H1 (cell line): ENCODE data around the gene TAMALIN. TPM values are rescaled to one million over a fixed set of nuclear protein-coding genes. Genes with fewer than 3 reads are reported as not detected.

Source experiments
- CTCF ChIA-PET: fragments of 300-600 bp; sonication (Branson Sonifier 250); formaldehyde crosslinking; loops from one replicate; lab custom pipeline; 2021; ENCODE audit not compliant: partially characterized antibody; lab: Charles Lee
- POLR2A ChIA-PET: fragments of 300-600 bp; sonication (Branson Sonifier 250); formaldehyde crosslinking; loops from one replicate; lab custom pipeline; 2021; ENCODE audit warnings: inconsistent platforms; ENCODE audit not compliant: partially characterized antibody; lab: Charles Lee
- DNase-seq, 2 experiments: peaks; one replicate each; pipeline versions ENCODE4 v3.0.0 to v3.0.0-alpha.2; 2010 to 2022; ENCODE audit warnings: low spot score in 2 of 2, low read depth in 1 of 2, mixed read lengths in 1 of 2
- FAIRE-seq: peaks from 2 replicates; lab custom pipeline; 2011; peaks lifted over from hg19 to GRCh38; lab: Jason Lieb, UNC
- H2AFZ ChIP-seq: 2 replicates; pipeline ENCODE4 v1.8.1; 2012; ENCODE audit warnings: low read length, inconsistent platforms
- H2AK5ac ChIP-seq: 2 replicates; pipeline ENCODE4 v1.6.1; 2013; ENCODE audit warnings: low read depth, low read length
- H2BK120ac ChIP-seq: replicated peaks from 2 replicates; pipeline ENCODE3; 2013; ENCODE audit warnings: low read depth, low read length, inconsistent platforms
- H2BK12ac ChIP-seq: 2 replicates; pipeline ENCODE4 v1.6.1; 2013; ENCODE audit warnings: low read depth, low read length
- H2BK15ac ChIP-seq: 2 replicates; pipeline ENCODE4 v1.6.1; 2013; ENCODE audit warnings: low read length
- H2BK20ac ChIP-seq: 2 replicates; pipeline ENCODE4 v1.6.1; 2013; ENCODE audit warnings: low read length
- H2BK5ac ChIP-seq: 2 replicates; pipeline ENCODE4 v1.6.1; 2013; ENCODE audit warnings: low read depth, low read length
- H3K14ac ChIP-seq: 2 replicates; pipeline ENCODE4 v1.6.1; 2013; ENCODE audit warnings: inconsistent platforms; ENCODE audit not compliant: insufficient read length
- H3K18ac ChIP-seq: 2 replicates; pipeline ENCODE4 v1.6.1; 2013; ENCODE audit warnings: low read length; ENCODE audit errors: extremely low read depth
- H3K23ac ChIP-seq: 2 replicates; pipeline ENCODE4 v1.6.1; 2013; ENCODE audit warnings: inconsistent platforms; ENCODE audit not compliant: insufficient read length
- H3K23me2 ChIP-seq: 2 replicates; pipeline ENCODE4 v1.6.1; 2013; ENCODE audit warnings: low read depth, low read length
- H3K27ac ChIP-seq: 2 replicates; pipeline ENCODE4 v1.6.1; 2011; ENCODE audit warnings: low read depth, low read length, inconsistent platforms
- H3K27me3 ChIP-seq, 4 experiments: replicated peaks in 1 of 4; 1 replicate in 1 of 4; 2 replicates in 3 of 4; pipeline versions ENCODE4 v1.6.1 to v1.8.1; 2011 to 2013; ENCODE audit warnings: low read length in 3 of 4, mild to moderate bottlenecking in 3 of 4, inconsistent platforms in 2 of 4, mixed read lengths in 2 of 4, moderate library complexity in 1 of 4; ENCODE audit not compliant: control insufficient read depth in 3 of 4, insufficient read depth in 3 of 4; ENCODE audit errors: extremely low read depth in 1 of 4
- H3K36me3 ChIP-seq, 4 experiments: 2 replicates each; pipeline versions ENCODE4 v1.6.1 to v1.8.1; 2011 to 2013; ENCODE audit warnings: mild to moderate bottlenecking in 4 of 4, low read length in 3 of 4, moderate library complexity in 2 of 4, control low read depth in 1 of 4, inconsistent platforms in 1 of 4; ENCODE audit not compliant: insufficient read depth in 4 of 4, control insufficient read depth in 2 of 4
- H3K4ac ChIP-seq: replicated peaks from 2 replicates; pipeline ENCODE3; 2013; ENCODE audit warnings: low read length, low read depth, mixed read lengths, inconsistent platforms; ENCODE audit not compliant: insufficient read length
- H3K4me1 ChIP-seq, 4 experiments: replicated peaks in 1 of 4; 1 replicate in 1 of 4; 2 replicates in 3 of 4; pipeline versions ENCODE4 v1.6.1 to v1.8.1; 2011 to 2013; ENCODE audit warnings: low read length in 3 of 4, inconsistent platforms in 2 of 4, mixed read lengths in 1 of 4; ENCODE audit not compliant: insufficient read depth in 4 of 4, control insufficient read depth in 3 of 4
- H3K4me2 ChIP-seq, 2 experiments: 2 replicates each; pipeline versions ENCODE4 v1.6.1 to v1.8.1; 2011 to 2013; ENCODE audit warnings: low read depth in 2 of 2, low read length in 2 of 2, control low read depth in 1 of 2, inconsistent platforms in 1 of 2, mild to moderate bottlenecking in 1 of 2; ENCODE audit not compliant: insufficient read depth in 1 of 2
- H3K4me3 ChIP-seq, 4 experiments: fragments of 200-600, 300-600 bp in 1 of 4; sonication (generic), shearing (Covaris generic), sonication (Bioruptor Twin) in 1 of 4; 2 replicates each; pipeline versions ENCODE4 v1.5.1 to v1.8.1; 2011 to 2016; ENCODE audit warnings: low read length in 4 of 4, low read depth in 3 of 4, control low read depth in 2 of 4, inconsistent platforms in 2 of 4, mild to moderate bottlenecking in 2 of 4, mixed read lengths in 1 of 4, moderate library complexity in 1 of 4; ENCODE audit not compliant: insufficient read depth in 2 of 4; ENCODE audit errors: extremely low read depth in 1 of 4
- H3K56ac ChIP-seq: replicated peaks from 2 replicates; pipeline ENCODE3; 2013; ENCODE audit warnings: low read depth, mild to moderate bottlenecking, mixed read lengths, low read length, inconsistent platforms; ENCODE audit not compliant: insufficient read length
- H3K79me1 ChIP-seq: 2 replicates; pipeline ENCODE4 v1.6.1; 2013; ENCODE audit warnings: low read depth, low read length, control low read depth
- H3K79me2 ChIP-seq, 2 experiments: 2 replicates each; pipeline versions ENCODE4 v1.6.1 to v1.8.1; 2012 to 2013; ENCODE audit warnings: low read length in 2 of 2, mild to moderate bottlenecking in 2 of 2, inconsistent platforms in 1 of 2; ENCODE audit not compliant: insufficient read depth in 2 of 2, control insufficient read depth in 1 of 2
- H3K9ac ChIP-seq, 4 experiments: replicated peaks in 1 of 4; 1 replicate in 1 of 4; 2 replicates in 3 of 4; pipeline versions ENCODE4 v1.6.1 to v1.8.1; 2011 to 2013; ENCODE audit warnings: low read depth in 3 of 4, low read length in 3 of 4, control low read depth in 2 of 4, mild to moderate bottlenecking in 2 of 4, moderate library complexity in 2 of 4, inconsistent platforms in 1 of 4; ENCODE audit errors: extremely low read depth in 1 of 4
- H3K9me3 ChIP-seq, 2 experiments: 2 replicates each; pipeline versions ENCODE4 v1.6.1 to v1.8.1; 2012 to 2013; ENCODE audit warnings: mild to moderate bottlenecking in 2 of 2, moderate library complexity in 2 of 2, control low read depth in 1 of 2, inconsistent platforms in 1 of 2, low read depth in 1 of 2, low read length in 1 of 2, mixed read lengths in 1 of 2; ENCODE audit not compliant: insufficient read depth in 2 of 2
- H4K20me1 ChIP-seq, 2 experiments: replicated peaks in 1 of 2; 2 replicates each; pipeline versions ENCODE3 to v1.8.1; 2011 to 2013; ENCODE audit warnings: inconsistent platforms in 2 of 2, low read length in 2 of 2, mild to moderate bottlenecking in 1 of 2; ENCODE audit not compliant: insufficient read depth in 2 of 2, control insufficient read depth in 1 of 2
- H4K5ac ChIP-seq: 2 replicates; pipeline ENCODE4 v1.6.1; 2013; ENCODE audit warnings: low read length, low read depth, mixed read lengths, inconsistent platforms; ENCODE audit not compliant: insufficient read length
- H4K8ac ChIP-seq: 2 replicates; pipeline ENCODE4 v1.8.0; 2013; ENCODE audit warnings: mild to moderate bottlenecking, moderate library complexity, low read length, inconsistent platforms; ENCODE audit not compliant: insufficient read depth; ENCODE audit errors: extremely low read depth
- H4K91ac ChIP-seq: replicated peaks from 2 replicates; pipeline ENCODE3; 2013; ENCODE audit warnings: low read length, mixed read lengths, inconsistent platforms; ENCODE audit not compliant: insufficient read length
- EP300 ChIP-seq, 2 experiments: IDR thresholded peaks; 1 replicate in 1 of 2; 2 replicates in 1 of 2; pipeline ENCODE4 v1.6.1; 2011 to 2012; ENCODE audit warnings: low read depth in 2 of 2, low read length in 2 of 2, mild to moderate bottlenecking in 2 of 2, borderline replicate concordance in 1 of 2, inconsistent platforms in 1 of 2, moderate library complexity in 1 of 2
- KDM4A ChIP-seq: IDR thresholded peaks from one replicate; pipeline ENCODE4 v1.7.1; 2012; ENCODE audit warnings: low read depth, mild to moderate bottlenecking, moderate library complexity, low read length, inconsistent platforms; ENCODE audit not compliant: severe bottlenecking
- RBBP5 ChIP-seq: IDR thresholded peaks from 2 replicates; pipeline ENCODE4 v1.7.1; 2012; ENCODE audit warnings: low read depth, mild to moderate bottlenecking, inconsistent platforms, low read length, moderate library complexity, borderline replicate concordance
- RXRA ChIP-seq: IDR thresholded peaks from 2 replicates; pipeline ENCODE4 v1.6.1; 2011; ENCODE audit warnings: low read depth, mild to moderate bottlenecking, low read length, moderate library complexity; ENCODE audit not compliant: insufficient read depth
- SIRT6 ChIP-seq: IDR thresholded peaks from one replicate; pipeline ENCODE4 v1.7.1; 2012; ENCODE audit warnings: low read length, inconsistent platforms
- SIX5 ChIP-seq: IDR thresholded peaks from 2 replicates; pipeline ENCODE4 v1.6.1; 2011; ENCODE audit warnings: mild to moderate bottlenecking, low read depth, low read length
- SP4 ChIP-seq: IDR thresholded peaks from 2 replicates; pipeline ENCODE4 v1.6.1; 2012; ENCODE audit warnings: low read length, inconsistent platforms
- SUZ12 ChIP-seq: fragments of 200-600 bp; sonication (generic); IDR thresholded peaks from 2 replicates; pipeline ENCODE4 v1.6.1; 2012; ENCODE audit warnings: mild to moderate bottlenecking, inconsistent platforms, low read length, moderate library complexity, mixed read lengths
- TBP ChIP-seq: IDR thresholded peaks from 2 replicates; pipeline ENCODE4 v1.6.1; 2011; ENCODE audit warnings: low read depth, low read length, improper control_type of control experiment
- TEAD4 ChIP-seq: IDR thresholded peaks from 2 replicates; pipeline ENCODE4 v1.6.1; 2012; ENCODE audit warnings: low read depth, low read length, inconsistent platforms, mixed read lengths
- WGBS, 2 experiments: shearing (Covaris generic) in 1 of 2; methylation state at CpG; one replicate each; pipeline versions ENCODE4 v1.1.6 to v1.1.7; 2013 to 2015; ENCODE audit warnings: low lambda C conversion rate in 2 of 2, mixed read lengths in 2 of 2, inconsistent platforms in 1 of 2, low coverage in 1 of 2, missing lambda C conversion rate in 1 of 2; ENCODE audit not compliant: insufficient replicate concordance in 2 of 2, insufficient coverage in 1 of 2, insufficient read length in 1 of 2; ENCODE audit errors: extremely low coverage in 1 of 2, missing lambda C conversion rate in 1 of 2; 5-methylcytosine and 5-hydroxymethylcytosine counted together
- polyA plus RNA-seq, 7 experiments: library from polyadenylated mRNA; depleted of rRNA in 3 of 7; stranded (reverse) in 5 of 7; unstranded in 2 of 7; fragments of >200 nt in 5 of 7; fragments of 200-250 nt in 2 of 7; gene quantifications; 1 replicate in 5 of 7; 2 replicates in 1 of 7; 4 replicates in 1 of 7; pipeline versions ENCODE4 v1.2.1 to v1.2.3, GENCODE V29; 2011 to 2013; ENCODE audit warnings: missing spikeins in 2 of 7, mixed read lengths in 2 of 7
- total RNA-seq: library from RNA; stranded (reverse); fragmentation: NEBNext Ultra II Directional; extraction: Animal tissue kit (Norgen Biotek cat#: 25700); gene quantifications from 2 replicates; pipeline ENCODE4 v1.2.1, GENCODE V29; 2021

Gene TAMALIN
- total and polyA plus RNA-seq, 2 of the 8 experiments (the other 6 are each of a cell fraction or from before 2014, with no cell fraction given): 2.6 to 4.9 TPM

GRCh38 chr12:52050758-52051541 is 44.2 kb downstream of the TAMALIN start, which contains the start of gene NR4A1:
Gene NR4A1, plus strand, starts transcription at chr12:52051442. Its CDS starts 2,887 bp downstream, at chr12:52054329.
- peaks cover 14% of the 10 kb centered on the region for H3K23me2 ChIP-seq
- no peak within 1 kb of the TSS for H3K14ac ChIP-seq
- H3K4me1 ChIP-seq: peaks cover 0 to 19% (median 9%) of the 10 kb centered on the region in 4 experiments; a peak in 6 of 7 replicates
- peak within 1 kb of the TSS; percentile 41; the same call in 1 of the 2 replicates for H2AK5ac ChIP-seq
- FAIRE-seq (no peak), DNase-seq (peak in 1 of 2 experiments; percentile 87)
- H3K79me1 ChIP-seq: no peaks in the 10 kb centered on the region; the same call in 1 of the 2 replicates
- H3K23ac ChIP-seq: no peak within 1 kb of the TSS
- H3K9ac ChIP-seq: peak within 1 kb of the TSS; percentile 35 to 64 (median 58); a peak in 6 of 7 replicates
- H3K27ac ChIP-seq: no peak within 1 kb of the TSS
- peaks cover 4 to 31% of the 10 kb centered on the region in 2 experiments for H4K20me1 ChIP-seq
- peak within 1 kb of the TSS; percentile 80 to 99 for H3K4me2 ChIP-seq
- H3K27me3 ChIP-seq: peaks cover 4 to 44% (median 36%) of the 10 kb centered on the region in 4 experiments
- peak within 1 kb of the TSS; percentile 44; the same call in 1 of the 2 replicates for H2BK5ac ChIP-seq
- WGBS, 2 experiments: 2% methylated on average over 42 of the region's 77 CpGs; no CpG with 5 or more reads in 1 of the 2 experiments
- peak within 1 kb of the TSS; percentile 44 to 72 (median 64) for H3K4me3 ChIP-seq
- peak within 1 kb of the TSS; percentile 79 for H4K8ac ChIP-seq
- no peak within 1 kb of the TSS; the same call in none of the 2 replicates for H3K18ac ChIP-seq
- no peaks in the 10 kb centered on the region for H3K9me3 ChIP-seq
- H3K79me2 ChIP-seq: no peaks in the 10 kb centered on the region
- H4K5ac ChIP-seq: no peak within 1 kb of the TSS
- ChIA-PET POLR2A (interaction anchor here (0.6 to 3.2 kb wide), 19 partner anchors 8 to 201 kb away, joined by 3 to 38 read pairs (median 4); partner anchors contain the start of genes ATG101 and SMIM41), CTCF (interaction anchor here (0.6 to 34.1 kb wide), 15 partner anchors 9 to 937 kb away, joined by 3 to 1022 read pairs (median 6); partner anchors contain the start of genes ATG101 and TAMALIN)
- H2BK15ac ChIP-seq: 0 out of 2 replicates have a peak within 1 kb of the TSS, but pooled peaks have one; percentile 61
- peaks cover 0 to 5% (median 0%) of the 10 kb centered on the region in 4 experiments; a peak in 1 of 8 replicates for H3K36me3 ChIP-seq
- H4K91ac ChIP-seq: no peak within 1 kb of the TSS
- H3K56ac ChIP-seq: no peak within 1 kb of the TSS
- H3K4ac ChIP-seq: peak within 1 kb of the TSS; percentile 69
- H2BK20ac ChIP-seq: no peak within 1 kb of the TSS
- H2BK120ac ChIP-seq: no peak within 1 kb of the TSS
- peak within 1 kb of the TSS; percentile 60; the same call in 1 of the 2 replicates for H2BK12ac ChIP-seq
- H2AFZ ChIP-seq: no peak within 1 kb of the TSS
- TF ChIP-seq SIRT6: no peak
- no peak for TF ChIP-seq SIX5
- no peak for TF ChIP-seq SP4
- TF ChIP-seq EP300 (IDR thresholded peaks at IDR 0.05; ENCODE audit: borderline replicate concordance in 1 of 2, low read depth in 2 of 2, low read length in 2 of 2): 0 out of 3 replicates have a peak, but pooled peaks of 1 of the 2 experiments have one; percentile 7
- TF ChIP-seq RXRA: no peak
- peak; percentile 72; the same call in 1 of the 2 replicates for TF ChIP-seq TBP
- 0 out of 2 replicates have a peak, but pooled peaks have one; percentile 47 for TF ChIP-seq RBBP5
- peak; percentile 91 for TF ChIP-seq TEAD4
- 0 out of 2 replicates have a peak, but pooled peaks have one; percentile 29 for TF ChIP-seq SUZ12
- TF ChIP-seq KDM4A: peak; percentile 58
